ENCODE results near the gene PREPL. TPM values are rescaled to one million over a fixed set of nuclear protein-coding genes. Genes with fewer than 3 reads are reported as not detected.

Gene PREPL
- total and polyA plus RNA-seq, 9 of the 15 experiments (the other 6 are each of a cell fraction or from before 2014, with no cell fraction given), result 11.6 to 58.9 (median 27.2) TPM

DNA sequence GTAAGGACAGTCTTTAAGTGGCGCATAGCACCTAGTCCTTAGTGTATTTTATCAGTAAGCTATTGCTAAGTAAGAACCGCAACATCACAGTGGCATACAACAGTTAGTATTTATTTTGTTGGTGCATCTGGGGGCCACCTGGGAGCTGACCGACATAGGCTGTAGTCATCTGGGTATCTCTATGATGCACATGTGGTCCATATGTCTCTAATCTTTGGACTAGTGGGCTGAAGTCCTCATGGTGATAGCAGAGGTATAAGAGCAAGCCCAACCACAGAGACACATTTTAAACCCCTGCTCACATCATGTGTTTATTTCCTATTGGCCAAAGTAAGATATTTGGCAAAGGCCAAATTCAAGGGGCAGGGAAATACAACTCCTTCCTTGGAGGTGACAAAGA lies 3.3 kb upstream of the PREPL start:
- ATAC-seq, result no peak
- peak; percentile 29 to 68 (median 52) for DNase-seq (ENCODE audit: extremely low read depth in 1 of 4, low spot score in 3 of 4)
- Histone ChIP-seq H4K20me1 (replicated peaks; ENCODE audit: control insufficient read depth, insufficient read depth, low read length) (no peaks in the 10 kb centered on the region), H3K27me3 (ENCODE audit: control insufficient read depth in 2 of 2, insufficient read depth in 2 of 2, low read length in 2 of 2) (no peaks in the 10 kb centered on the region), H3K9me1 (ENCODE audit: control insufficient read depth, insufficient read depth, low read length) (no peaks in the 10 kb centered on the region), H3K9me3 (replicated peaks; ENCODE audit: control insufficient read depth, insufficient read depth, low read depth, low read length) (no peaks in the 10 kb centered on the region), H3K4me3 (no peak overlapping the region), H3K4me2 (ENCODE audit: insufficient read depth, low read length) (peak overlapping the region; percentile 28), H3K9ac (ENCODE audit: insufficient read depth in 1 of 2, low read depth in 2 of 2, low read length in 2 of 2) (no peak overlapping the region; a peak in 1 of 4 replicates), H3K27ac (ENCODE audit: extremely low read depth, low read depth, low read length) (no peak overlapping the region), H3K36me3 (ENCODE audit: control insufficient read depth, insufficient read depth, low read length) (peaks cover 2% of the 10 kb centered on the region; the same call in 1 of the 3 replicates), H2AFZ (ENCODE audit: low read depth, low read length) (no peak overlapping the region), H3K4me1 (replicated peaks in 1 of 2; ENCODE audit: control insufficient read depth in 2 of 2, insufficient read depth in 2 of 2, low read length in 2 of 2) (peaks cover 3 to 18% of the 10 kb centered on the region in 2 experiments; a peak in 3 of 5 replicates), H3K79me2 (ENCODE audit: control insufficient read depth, insufficient read depth, low read length) (peaks cover 56% of the 10 kb centered on the region)
- POLR2A ChIA-PET, result interaction anchor here (1.0 to 3.5 kb wide), 3 partner anchors 8 to 20 kb away, joined by 3 to 32 read pairs (median 3); no protein-coding TSS in a partner anchor
- no TSS peak for BruUV-seq (replicated peaks)
- in situ Hi-C loops (cut with MboI), result no loop called here
- WGBS (ENCODE audit: insufficient coverage, low coverage, missing lambda C conversion rate), result 22% methylated on average over 3 of the region's 3 CpGs
- CTCF ChIA-PET (ENCODE audit: low intra/inter-chr PET ratio), result no interaction called here
- intact Hi-C loops (cut with micrococcal nuclease), result no loop called here
- peak; percentile 71 for FAIRE-seq
- TF ChIP-seq, protein P1, sequence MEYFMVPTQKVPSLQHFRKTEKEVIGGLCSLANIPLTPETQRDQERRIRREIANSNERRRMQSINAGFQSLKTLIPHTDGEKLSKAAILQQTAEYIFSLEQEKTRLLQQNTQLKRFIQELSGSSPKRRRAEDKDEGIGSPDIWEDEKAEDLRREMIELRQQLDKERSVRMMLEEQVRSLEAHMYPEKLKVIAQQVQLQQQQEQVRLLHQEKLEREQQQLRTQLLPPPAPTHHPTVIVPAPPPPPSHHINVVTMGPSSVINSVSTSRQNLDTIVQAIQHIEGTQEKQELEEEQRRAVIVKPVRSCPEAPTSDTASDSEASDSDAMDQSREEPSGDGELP (CRISPR knock-in tag; IDR thresholded peaks at IDR 0.05; ENCODE audit: borderline replicate concordance), result peak; percentile 32; the same call in 1 of the 2 replicates
- TF ChIP-seq BHLHE40 (IDR thresholded peaks at IDR 0.05; ENCODE audit: low read length), result no peak
- TF ChIP-seq ZC3H11A (IDR thresholded peaks at IDR 0.05; ENCODE audit: low read depth, low read length), result no peak
- no peak for TF ChIP-seq NFE2L1 (tag; IDR thresholded peaks at IDR 0.05; ENCODE audit: borderline replicate concordance, low read depth)
- TF ChIP-seq, protein P2, sequence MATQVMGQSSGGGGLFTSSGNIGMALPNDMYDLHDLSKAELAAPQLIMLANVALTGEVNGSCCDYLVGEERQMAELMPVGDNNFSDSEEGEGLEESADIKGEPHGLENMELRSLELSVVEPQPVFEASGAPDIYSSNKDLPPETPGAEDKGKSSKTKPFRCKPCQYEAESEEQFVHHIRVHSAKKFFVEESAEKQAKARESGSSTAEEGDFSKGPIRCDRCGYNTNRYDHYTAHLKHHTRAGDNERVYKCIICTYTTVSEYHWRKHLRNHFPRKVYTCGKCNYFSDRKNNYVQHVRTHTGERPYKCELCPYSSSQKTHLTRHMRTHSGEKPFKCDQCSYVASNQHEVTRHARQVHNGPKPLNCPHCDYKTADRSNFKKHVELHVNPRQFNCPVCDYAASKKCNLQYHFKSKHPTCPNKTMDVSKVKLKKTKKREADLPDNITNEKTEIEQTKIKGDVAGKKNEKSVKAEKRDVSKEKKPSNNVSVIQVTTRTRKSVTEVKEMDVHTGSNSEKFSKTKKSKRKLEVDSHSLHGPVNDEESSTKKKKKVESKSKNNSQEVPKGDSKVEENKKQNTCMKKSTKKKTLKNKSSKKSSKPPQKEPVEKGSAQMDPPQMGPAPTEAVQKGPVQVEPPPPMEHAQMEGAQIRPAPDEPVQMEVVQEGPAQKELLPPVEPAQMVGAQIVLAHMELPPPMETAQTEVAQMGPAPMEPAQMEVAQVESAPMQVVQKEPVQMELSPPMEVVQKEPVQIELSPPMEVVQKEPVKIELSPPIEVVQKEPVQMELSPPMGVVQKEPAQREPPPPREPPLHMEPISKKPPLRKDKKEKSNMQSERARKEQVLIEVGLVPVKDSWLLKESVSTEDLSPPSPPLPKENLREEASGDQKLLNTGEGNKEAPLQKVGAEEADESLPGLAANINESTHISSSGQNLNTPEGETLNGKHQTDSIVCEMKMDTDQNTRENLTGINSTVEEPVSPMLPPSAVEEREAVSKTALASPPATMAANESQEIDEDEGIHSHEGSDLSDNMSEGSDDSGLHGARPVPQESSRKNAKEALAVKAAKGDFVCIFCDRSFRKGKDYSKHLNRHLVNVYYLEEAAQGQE (IDR thresholded peaks at IDR 0.05; ENCODE audit: borderline replicate concordance), result no peak
- TF ChIP-seq, protein P2 (CRISPR knock-in tag; IDR thresholded peaks at IDR 0.05; ENCODE audit: low read depth), result no peak
- no peak for TF ChIP-seq ZNF174 (CRISPR knock-in tag; IDR thresholded peaks at IDR 0.05)
- no peak for TF ChIP-seq TAF9B (IDR thresholded peaks at IDR 0.05; ENCODE audit: partially characterized antibody)
- no peak for TF ChIP-seq BRD4 (IDR thresholded peaks at IDR 0.05)
- TF ChIP-seq ZNF444 (CRISPR knock-in tag; IDR thresholded peaks at IDR 0.05), result no peak
- peak; percentile 60 to 72; a peak in 3 of 4 replicates for TF ChIP-seq TRIM24 (IDR thresholded peaks at IDR 0.05)
- TF ChIP-seq ZNF79 (CRISPR knock-in tag; IDR thresholded peaks at IDR 0.05; ENCODE audit: low read depth), result no peak
- peak; percentile 71 for TF ChIP-seq STAT5A (IDR thresholded peaks at IDR 0.05; ENCODE audit: borderline replicate concordance, low read length)

Measured in K562 (cell line).